ENCODE measurements around the gene PXDN.
"Not testable (repeated sequence)": the region's sequence is repeated elsewhere in the genome, so short reads cannot be mapped to it uniquely, and the experiment has no call there.

The PXDN gene

GRCh38 chr2:1705557-1706076 lies 38.7 kb downstream of the PXDN start:
- DNase-seq (ENCODE audit: low read depth in 2 of 2), result no peak

GRCh38 chr2:1704631-1705556 lies 39.4 kb downstream of the PXDN start:
- no peak for DNase-seq (ENCODE audit: low read depth in 2 of 2)

- no peak for DNase-seq (ENCODE audit: low read depth in 2 of 2)
Observed at GRCh38 chr2:1702186-1702565, 42.1 kb downstream of the PXDN start.

- DNase-seq (ENCODE audit: low read depth in 2 of 2), result no peak
Observed at GRCh38 chr2:1701556-1702185, 42.6 kb downstream of the PXDN start.

GRCh38 chr2:1701020-1701419 lies 43.3 kb downstream of the PXDN start:
- DNase-seq (ENCODE audit: low read depth in 2 of 2), result no peak

- not testable (repeated sequence) for DNase-seq (ENCODE audit: low read depth in 2 of 2)
Observed at GRCh38 chr2:1700427-1700826, 43.9 kb downstream of the PXDN start.

- no peak for DNase-seq (ENCODE audit: low read depth in 2 of 2)
Observed at GRCh38 chr2:1698188-1698945, 45.9 kb downstream of the PXDN start.

GRCh38 chr2:1697601-1698000 lies 46.7 kb downstream of the PXDN start:
- DNase-seq (ENCODE audit: low read depth in 2 of 2), result no peak

GRCh38 chr2:1696472-1696871 lies 47.8 kb downstream of the PXDN start:
- DNase-seq (ENCODE audit: low read depth in 2 of 2), result no peak

- DNase-seq (ENCODE audit: low read depth in 2 of 2), result no peak
Observed at GRCh38 chr2:1694371-1695271, 49.7 kb downstream of the PXDN start.

- no peak for DNase-seq (ENCODE audit: low read depth in 2 of 2)
Observed at GRCh38 chr2:1693723-1694122, 50.6 kb downstream of the PXDN start.

- no peak for DNase-seq (ENCODE audit: low read depth in 2 of 2)
Observed at GRCh38 chr2:1692342-1692741, 52.0 kb downstream of the PXDN start.

- DNase-seq (ENCODE audit: low read depth in 2 of 2), result no peak
Observed at GRCh38 chr2:1691366-1691765, 52.9 kb downstream of the PXDN start.

- no peak for DNase-seq (ENCODE audit: low read depth in 2 of 2)
Observed at GRCh38 chr2:1690056-1690775, 54.1 kb downstream of the PXDN start.

GRCh38 chr2:1688859-1689258 lies 55.5 kb downstream of the PXDN start:
- no peak for DNase-seq (ENCODE audit: low read depth in 2 of 2)

GRCh38 chr2:1688161-1688560 lies 56.2 kb downstream of the PXDN start:
- no peak for DNase-seq (ENCODE audit: low read depth in 2 of 2)

- no peak for DNase-seq (ENCODE audit: low read depth in 2 of 2)
Observed at GRCh38 chr2:1687254-1687653, 57.1 kb downstream of the PXDN start.

- DNase-seq (ENCODE audit: low read depth in 2 of 2), result no peak
Observed at GRCh38 chr2:1686784-1687105, 57.6 kb downstream of the PXDN start.

- DNase-seq (ENCODE audit: low read depth in 2 of 2), result no peak
Observed at GRCh38 chr2:1685957-1686783, 58.1 kb downstream of the PXDN start.
